ENCODE measurements around the gene ZW10. TPM values are rescaled to one million over a fixed set of nuclear protein-coding genes. Genes with fewer than 3 reads are reported as not detected.

Gene ZW10
- total RNA-seq, 1 donor from 2014 or later = 20.5 TPM

GRCh38 chr11:113697756-113698407 lies 75.6 kb downstream of the ZW10 start:
- no peak for DNase-seq (ENCODE audit: low spot score)

GRCh38 chr11:113697111-113697510 lies 76.4 kb downstream of the ZW10 start:
- no peak for DNase-seq (ENCODE audit: low spot score)

- no peak for DNase-seq (ENCODE audit: low spot score)
Measured at GRCh38 chr11:113695207-113695606, 78.3 kb downstream of the ZW10 start.

GRCh38 chr11:113694390-113694789 lies 79.1 kb downstream of the ZW10 start:
- DNase-seq (ENCODE audit: low spot score) = no peak

- DNase-seq (ENCODE audit: low spot score) = no peak
Measured at GRCh38 chr11:113693030-113693429, 80.5 kb downstream of the ZW10 start.

- peak; percentile 52 for DNase-seq (ENCODE audit: low spot score)
Measured at GRCh38 chr11:113690619-113691569, 82.6 kb downstream of the ZW10 start.

GRCh38 chr11:113689768-113690618 lies 83.5 kb downstream of the ZW10 start:
- DNase-seq (ENCODE audit: low spot score) = peak; percentile 38

GRCh38 chr11:113685654-113686359 lies 87.7 kb downstream of the ZW10 start:
- DNase-seq (ENCODE audit: low spot score) = peak; percentile 11

- DNase-seq (ENCODE audit: low spot score) = peak; percentile 20
Measured at GRCh38 chr11:113684496-113684895, 89.0 kb downstream of the ZW10 start.

- no peak for DNase-seq (ENCODE audit: low spot score)
Measured at GRCh38 chr11:113683481-113684046, 89.9 kb downstream of the ZW10 start.

Other genes with a start within 250 kb of the ZW10 start
- gene TMPRSS5, start 67.4 kb downstream of the ZW10 start, total RNA-seq (ENCODE audit: insufficient read depth, low replicate concordance) = not detected
- gene CLDN25, start 6.1 kb upstream of the ZW10 start, total RNA-seq (ENCODE audit: insufficient read depth, low replicate concordance) = not detected
- gene USP28, start 101.9 kb upstream of the ZW10 start, total RNA-seq (ENCODE audit: insufficient read depth, low replicate concordance) = 51.0 TPM
- not detected for gene HTR3B, start 131.1 kb upstream of the ZW10 start, total RNA-seq (ENCODE audit: insufficient read depth, low replicate concordance)
- not detected for gene HTR3A, start 201.4 kb upstream of the ZW10 start, total RNA-seq (ENCODE audit: insufficient read depth, low replicate concordance)

Data from umbilical cord (tissue), 2 donors.